Measurements from ENCODE around the gene AR.
"Not testable (repeated sequence)": the region's sequence is repeated elsewhere in the genome, so short reads cannot be mapped to it uniquely, and the experiment has no call there.

The AR gene

DNA sequence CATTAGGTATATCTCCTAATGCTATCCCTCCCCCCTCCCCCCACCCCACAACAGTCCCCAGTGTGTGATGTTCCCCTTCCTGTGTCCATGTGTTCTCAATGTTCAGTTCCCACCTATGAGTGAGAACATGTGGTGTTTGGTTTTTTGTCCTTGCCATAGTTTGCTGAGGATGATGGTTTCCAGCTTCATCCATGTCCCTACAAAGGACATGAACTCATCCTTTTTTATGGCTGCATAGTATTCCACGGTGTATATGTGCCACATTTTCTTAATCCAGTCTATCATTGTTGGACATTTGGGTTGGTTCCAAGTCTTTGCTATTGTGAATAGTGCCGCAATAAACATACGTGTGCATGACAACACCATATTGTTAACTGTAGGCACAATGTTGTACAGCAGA is 93.5 kb downstream of the AR start:
- not testable (repeated sequence) for DNase-seq (ENCODE audit: low read depth)

- DNase-seq (ENCODE audit: low read depth) = no peak
These were observed 104.5 kb downstream of the AR start for GRCh38 chrX:67648361-67648760.

GRCh38 chrX:67651437-67652142 is 107.8 kb downstream of the AR start:
- no peak for DNase-seq (ENCODE audit: low read depth)

DNA sequence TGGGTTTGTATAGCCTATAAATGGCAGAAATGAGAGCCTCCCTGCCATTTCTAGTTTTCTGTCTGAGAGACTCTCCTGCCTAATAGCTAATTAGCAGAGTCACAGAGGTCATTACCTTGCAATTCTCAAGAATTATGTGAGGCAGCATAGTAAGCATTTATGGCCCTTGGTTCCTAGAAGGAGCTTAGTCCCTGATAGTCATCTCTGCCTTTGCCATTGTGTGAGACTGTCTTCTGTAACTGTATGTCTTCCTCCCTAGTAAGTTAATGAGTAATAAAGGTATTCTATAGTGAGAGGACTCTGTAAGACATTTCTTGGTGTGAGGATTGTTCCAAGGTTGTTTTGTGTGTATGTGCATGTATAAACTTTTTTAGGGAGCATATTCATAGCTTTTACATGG is 108.7 kb downstream of the AR start:
- no peak for DNase-seq (ENCODE audit: low read depth)

DNA sequence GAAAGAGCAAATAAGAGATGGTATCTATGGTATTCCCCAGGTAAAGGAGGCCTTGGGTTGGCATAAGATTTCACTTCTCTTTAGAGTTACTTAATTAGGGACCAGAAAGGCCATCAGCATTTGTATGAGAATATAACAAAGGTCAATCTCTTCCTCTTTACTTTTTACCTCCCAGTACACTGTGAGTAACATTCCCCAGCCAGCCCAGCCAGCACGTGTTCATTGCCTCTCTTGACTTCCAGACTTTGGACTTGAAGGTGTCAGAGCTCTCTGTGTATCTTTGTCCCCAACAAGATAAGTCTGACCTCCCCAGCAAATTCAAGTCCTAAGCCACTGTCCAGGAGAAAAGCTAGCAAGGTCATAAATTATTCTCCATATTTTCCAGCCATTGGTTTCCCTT is 110.5 kb downstream of the AR start:
- no peak for DNase-seq (ENCODE audit: low read depth)

- DNase-seq (ENCODE audit: low read depth) = no peak
These were observed 121.8 kb downstream of the AR start for GRCh38 chrX:67665583-67665982.

DNA sequence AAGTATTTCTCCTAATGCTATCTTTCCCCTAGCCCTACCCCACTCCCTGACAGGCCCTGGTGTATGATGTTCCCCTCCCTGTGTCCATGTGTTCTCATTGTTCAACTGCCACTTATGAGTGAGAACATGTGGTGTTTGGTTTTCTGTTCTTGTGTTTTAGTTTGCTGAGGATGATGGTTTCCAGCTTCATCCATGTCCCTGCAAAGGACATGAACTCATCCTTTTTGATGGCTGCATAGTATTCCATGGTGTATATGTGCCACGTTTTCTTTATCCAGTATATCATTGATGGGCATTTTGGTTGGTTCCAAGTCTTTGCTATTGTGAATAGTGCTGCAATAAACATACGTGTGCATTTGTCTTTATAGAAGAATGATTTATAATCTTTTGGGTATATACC is 126.9 kb downstream of the AR start:
- DNase-seq (ENCODE audit: low read depth) = not testable (repeated sequence)

- no peak for DNase-seq (ENCODE audit: low read depth)
These were observed 130.0 kb downstream of the AR start for GRCh38 chrX:67673741-67674274.

DNA sequence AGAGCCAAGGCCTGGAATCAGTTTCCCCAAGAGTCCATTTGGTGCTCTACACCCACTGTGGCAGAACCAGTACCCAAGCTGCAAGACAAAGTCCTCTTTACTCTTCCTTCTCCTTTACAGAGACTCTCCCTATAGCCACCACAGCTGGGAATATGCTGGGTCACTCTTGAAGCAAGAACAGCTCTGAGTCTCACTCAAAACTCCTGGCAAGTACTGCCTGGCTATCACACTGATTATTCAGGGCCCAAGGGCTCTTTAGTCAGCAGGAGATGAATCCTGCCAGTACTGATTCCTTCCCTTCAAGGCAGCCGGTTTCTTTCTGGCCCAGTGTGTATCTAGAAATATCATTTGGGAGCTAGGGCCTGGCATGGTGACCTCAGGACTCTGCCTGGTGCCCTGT is 130.9 kb downstream of the AR start:
- DNase-seq (ENCODE audit: low read depth) = no peak

- DNase-seq (ENCODE audit: low read depth) = no peak
These were observed 140.3 kb downstream of the AR start for GRCh38 chrX:67684136-67684535.

DNA sequence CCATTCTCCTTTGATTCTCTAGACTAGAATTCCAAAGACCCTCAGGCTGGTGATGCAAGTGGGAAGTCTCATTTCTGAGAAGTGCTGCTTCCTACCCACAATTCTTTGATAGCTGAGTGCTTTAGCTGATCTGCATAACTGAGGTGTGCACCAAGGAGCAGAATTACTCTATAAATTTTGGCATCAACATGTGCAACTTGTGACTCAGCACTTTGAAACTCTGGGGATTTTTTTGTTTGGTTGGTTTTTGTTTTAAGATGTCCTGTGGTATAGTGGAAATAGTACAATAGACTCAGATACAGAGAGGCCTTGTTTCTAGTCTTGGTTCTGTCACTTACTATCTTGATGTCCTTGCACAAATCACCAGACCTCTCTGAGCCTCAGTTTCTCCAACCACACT is 148.4 kb downstream of the AR start:
- no peak for DNase-seq (ENCODE audit: low read depth)

DNA sequence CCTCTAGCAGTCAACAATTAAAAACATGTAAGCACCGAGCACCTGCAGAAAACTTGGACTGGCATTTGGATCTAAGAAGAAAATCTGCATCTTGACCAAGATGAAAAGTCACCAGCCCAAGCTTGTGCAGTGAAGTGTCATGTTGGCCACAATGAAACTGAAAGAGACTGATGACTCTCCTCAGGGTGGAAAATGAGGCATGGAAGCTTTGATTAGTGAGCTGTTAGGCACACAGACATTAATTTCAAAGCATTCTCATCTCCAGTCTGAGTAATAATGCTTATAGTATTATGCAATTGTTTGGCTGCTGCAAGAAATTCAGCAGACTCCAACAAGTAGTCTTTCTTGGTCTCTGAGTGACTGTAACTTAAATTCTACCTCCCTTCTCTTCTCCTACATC is 150.1 kb downstream of the AR start:
- DNase-seq (ENCODE audit: low read depth) = no peak

GRCh38 chrX:67697452-67697851 is 153.6 kb downstream of the AR start:
- DNase-seq (ENCODE audit: low read depth) = no peak

DNA sequence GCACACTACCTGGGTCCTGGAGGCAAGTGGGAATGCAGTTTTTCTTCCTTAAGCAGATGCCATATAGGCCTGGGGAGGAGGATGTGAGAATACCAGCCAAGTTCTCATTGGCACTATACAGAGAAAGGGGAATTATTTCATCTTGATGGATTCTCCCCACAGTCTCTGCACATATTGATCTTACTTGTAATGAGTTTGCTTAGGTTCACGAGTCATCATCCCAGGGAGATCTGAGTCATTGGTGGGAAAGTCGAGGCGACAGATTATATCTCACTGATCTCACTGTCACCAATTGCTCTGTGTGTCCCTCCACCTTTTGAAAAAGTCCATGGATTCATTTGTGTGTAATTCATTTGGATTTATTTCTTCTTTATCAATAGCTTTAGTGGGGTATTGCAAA is 156.8 kb downstream of the AR start:
- DNase-seq (ENCODE audit: low read depth) = no peak

DNA sequence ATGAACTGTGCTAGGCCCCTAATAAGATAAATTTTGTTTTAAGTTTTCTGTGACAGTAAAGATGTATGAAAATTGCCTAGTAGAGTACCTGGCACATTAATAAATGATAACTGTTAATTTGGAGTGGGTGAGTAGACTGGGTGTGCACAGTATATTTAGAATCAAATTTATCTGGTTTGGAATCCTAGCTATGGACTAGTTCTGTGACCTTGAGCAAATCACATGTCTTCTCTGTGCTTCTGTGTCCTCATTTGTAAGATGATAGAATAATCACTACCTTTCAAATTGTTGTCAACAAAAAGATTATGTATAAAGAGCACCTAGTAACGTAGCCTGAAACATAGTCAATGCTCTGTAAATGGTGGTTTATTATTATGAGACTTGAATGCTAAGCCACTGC is 170.2 kb downstream of the AR start:
- DNase-seq (ENCODE audit: low read depth) = no peak

DNA sequence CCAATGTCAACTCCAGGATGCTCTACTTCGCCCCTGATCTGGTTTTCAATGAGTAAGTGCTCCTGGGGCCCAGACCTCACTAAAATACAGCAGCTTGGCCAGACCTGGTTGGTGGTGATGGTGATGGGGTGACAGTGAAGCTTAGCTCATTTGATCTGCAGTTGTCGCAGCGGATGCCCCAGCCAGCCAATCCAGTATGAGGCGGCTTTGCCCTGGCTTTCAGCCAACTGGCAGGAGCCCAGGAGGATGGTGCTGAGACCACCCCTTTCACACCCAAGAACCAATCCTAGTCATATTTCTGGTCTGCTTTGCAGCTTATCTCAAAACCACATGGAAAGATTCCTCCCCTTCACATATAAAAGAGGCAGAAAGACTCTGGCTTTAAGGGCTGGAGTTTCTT is 173.8 kb downstream of the AR start:
- DNase-seq (ENCODE audit: low read depth) = no peak

- no peak for DNase-seq (ENCODE audit: low read depth)
These were observed 175.1 kb downstream of the AR start for GRCh38 chrX:67718926-67719325.

DNA sequence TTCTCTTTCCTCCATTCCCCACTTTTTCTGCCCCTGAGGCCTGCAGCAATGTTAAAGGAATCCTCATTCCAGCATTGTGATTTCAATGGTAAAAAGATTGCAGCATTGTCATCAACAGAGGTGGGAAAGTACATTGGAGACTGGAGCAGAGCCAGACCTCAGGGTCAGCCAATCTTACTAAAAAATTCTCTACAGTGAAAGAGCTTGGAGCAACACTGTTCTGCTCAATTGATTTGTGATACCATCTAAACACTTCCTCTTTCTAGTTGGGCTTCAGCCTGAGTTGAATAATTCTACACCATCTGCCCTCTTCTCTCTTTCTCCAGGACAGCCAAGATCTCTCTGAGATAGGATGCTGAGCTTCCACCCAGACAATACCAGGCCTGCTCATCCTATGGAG is 176.5 kb downstream of the AR start:
- DNase-seq (ENCODE audit: low read depth) = no peak

- DNase-seq (ENCODE audit: low read depth) = no peak
These were observed 177.5 kb downstream of the AR start for GRCh38 chrX:67721321-67721720.

- DNase-seq (ENCODE audit: low read depth) = no peak
These were observed 179.9 kb downstream of the AR start for GRCh38 chrX:67723580-67724351.

GRCh38 chrX:67724359-67725110 is 180.7 kb downstream of the AR start:
- no peak for DNase-seq (ENCODE audit: low read depth)

GRCh38 chrX:67725471-67725870 is 181.7 kb downstream of the AR start:
- no peak for DNase-seq (ENCODE audit: low read depth)

- no peak for DNase-seq (ENCODE audit: low read depth)
These were observed 182.2 kb downstream of the AR start for GRCh38 chrX:67726018-67726417.

Data from activated T-cell treated with anti-CD3 and anti-CD28 coated beads for 24 hours (primary cell).